A549 treated with AZD9567 at 1 μM for 4 hours (cell line): ENCODE data around the gene PATJ. TPM values are rescaled to one million over a fixed set of nuclear protein-coding genes. Genes with fewer than 3 reads are reported as not detected.

Experiments used
- total RNA-seq: library from RNA; stranded (reverse); fragments of 200-300 nt; extraction: Qiagen RNA extraction; gene quantifications from 5 replicates; pipeline ENCODE4 v1.2.3, GENCODE V29; 2022; ENCODE audit not compliant: insufficient read depth

The PATJ gene, protein sequence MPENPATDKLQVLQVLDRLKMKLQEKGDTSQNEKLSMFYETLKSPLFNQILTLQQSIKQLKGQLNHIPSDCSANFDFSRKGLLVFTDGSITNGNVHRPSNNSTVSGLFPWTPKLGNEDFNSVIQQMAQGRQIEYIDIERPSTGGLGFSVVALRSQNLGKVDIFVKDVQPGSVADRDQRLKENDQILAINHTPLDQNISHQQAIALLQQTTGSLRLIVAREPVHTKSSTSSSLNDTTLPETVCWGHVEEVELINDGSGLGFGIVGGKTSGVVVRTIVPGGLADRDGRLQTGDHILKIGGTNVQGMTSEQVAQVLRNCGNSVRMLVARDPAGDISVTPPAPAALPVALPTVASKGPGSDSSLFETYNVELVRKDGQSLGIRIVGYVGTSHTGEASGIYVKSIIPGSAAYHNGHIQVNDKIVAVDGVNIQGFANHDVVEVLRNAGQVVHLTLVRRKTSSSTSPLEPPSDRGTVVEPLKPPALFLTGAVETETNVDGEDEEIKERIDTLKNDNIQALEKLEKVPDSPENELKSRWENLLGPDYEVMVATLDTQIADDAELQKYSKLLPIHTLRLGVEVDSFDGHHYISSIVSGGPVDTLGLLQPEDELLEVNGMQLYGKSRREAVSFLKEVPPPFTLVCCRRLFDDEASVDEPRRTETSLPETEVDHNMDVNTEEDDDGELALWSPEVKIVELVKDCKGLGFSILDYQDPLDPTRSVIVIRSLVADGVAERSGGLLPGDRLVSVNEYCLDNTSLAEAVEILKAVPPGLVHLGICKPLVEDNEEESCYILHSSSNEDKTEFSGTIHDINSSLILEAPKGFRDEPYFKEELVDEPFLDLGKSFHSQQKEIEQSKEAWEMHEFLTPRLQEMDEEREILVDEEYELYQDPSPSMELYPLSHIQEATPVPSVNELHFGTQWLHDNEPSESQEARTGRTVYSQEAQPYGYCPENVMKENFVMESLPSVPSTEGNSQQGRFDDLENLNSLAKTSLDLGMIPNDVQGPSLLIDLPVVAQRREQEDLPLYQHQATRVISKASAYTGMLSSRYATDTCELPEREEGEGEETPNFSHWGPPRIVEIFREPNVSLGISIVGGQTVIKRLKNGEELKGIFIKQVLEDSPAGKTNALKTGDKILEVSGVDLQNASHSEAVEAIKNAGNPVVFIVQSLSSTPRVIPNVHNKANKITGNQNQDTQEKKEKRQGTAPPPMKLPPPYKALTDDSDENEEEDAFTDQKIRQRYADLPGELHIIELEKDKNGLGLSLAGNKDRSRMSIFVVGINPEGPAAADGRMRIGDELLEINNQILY (N-terminal part only)
- 3.5 to 4.2 TPM (median 3.7 TPM) in 5 replicates for total RNA-seq

GRCh38 chr1:61741711-61742619 is at the start of gene PATJ:
TSS of gene PATJ (plus strand) at chr1:61742480. CDS start at chr1:61762893, 20,413 bp downstream.

DNA sequence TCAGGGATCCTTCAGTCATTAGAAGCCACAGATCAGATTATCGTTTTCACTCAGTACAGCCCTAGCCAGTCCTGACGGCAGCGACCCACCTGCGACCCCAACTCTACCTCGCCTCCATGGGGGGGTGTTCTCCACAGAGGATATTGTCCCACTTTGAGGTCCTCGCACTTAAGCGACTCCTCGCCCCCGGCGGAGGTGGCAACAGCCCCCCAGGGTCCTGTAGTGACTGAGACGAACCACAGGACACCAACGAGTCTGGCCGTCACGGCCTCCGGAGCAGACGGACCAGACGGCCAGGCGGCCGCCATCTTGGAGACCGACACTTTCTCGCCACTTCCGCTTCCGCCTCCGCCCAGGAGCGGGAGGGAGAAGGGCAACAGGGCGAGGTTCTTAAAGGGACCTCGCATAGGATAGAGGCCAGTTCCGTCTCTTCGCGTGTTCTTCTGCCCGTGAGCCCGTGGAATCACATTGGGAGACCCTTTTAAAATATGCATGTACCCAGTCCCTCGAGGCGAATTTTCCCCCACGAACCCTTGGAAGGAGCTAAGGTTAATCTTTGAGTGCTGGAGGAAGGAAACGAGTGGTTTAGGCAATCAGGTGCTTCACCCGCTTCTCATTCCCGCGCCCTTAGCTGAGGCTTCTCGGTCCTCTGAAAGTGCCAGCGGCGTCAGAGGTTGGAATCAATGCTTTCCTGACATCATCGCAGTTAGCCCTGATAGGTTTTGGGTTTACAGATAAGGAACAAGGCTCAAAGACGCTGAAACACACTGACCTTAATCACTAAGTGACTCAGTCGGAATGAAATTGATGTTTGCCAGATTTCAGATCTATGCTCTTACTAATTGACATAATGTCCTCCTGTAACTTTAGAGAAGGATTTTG is 17.2 kb upstream of the PATJ start, which contains the start of gene TM2D1:
TSS of gene TM2D1 (minus strand) at position 329 of the 882 bp plus-strand sequence. CDS start at position 308, 21 bp downstream.

GRCh38 chr1:62194651-62195544 is 452.6 kb downstream of the PATJ start, which contains the start of gene L1TD1:
TSS of gene L1TD1 (plus strand) at chr1:62194849. CDS start at chr1:62206629, 11,780 bp downstream.

Other genes with a start within 250 kb of the PATJ start
- 21.4 to 39.7 TPM (median 24.3 TPM) in 5 replicates for gene TM2D1, start 17.3 kb upstream of the PATJ start, total RNA-seq